Endothelial cell (in vitro differentiated cells): ENCODE results near the gene CFAP410. TPM values are rescaled to one million over a fixed set of nuclear protein-coding genes. Genes with fewer than 3 reads are reported as not detected.

Experiments
- DNase-seq: peaks from one replicate; pipeline ENCODE4 v3.0.0; 2021; ENCODE audit warnings: low spot score
- H3K27ac Mint-ChIP-seq: one replicate; pipeline ENCODE4 v1.8.0; 2021; ENCODE audit warnings: mixed read lengths, inconsistent platforms; ENCODE audit not compliant: unreplicated experiment
- H3K27me3 Mint-ChIP-seq: one replicate; pipeline ENCODE4 v1.8.0; 2021; ENCODE audit warnings: mild to moderate bottlenecking, moderate library complexity, mixed read lengths, inconsistent platforms; ENCODE audit not compliant: unreplicated experiment
- H3K36me3 Mint-ChIP-seq: one replicate; pipeline ENCODE4 v1.8.0; 2021; ENCODE audit warnings: mild to moderate bottlenecking, low read depth, mixed read lengths, inconsistent platforms; ENCODE audit not compliant: unreplicated experiment
- H3K4me1 Mint-ChIP-seq: one replicate; pipeline ENCODE4 v1.8.0; 2021; ENCODE audit warnings: mild to moderate bottlenecking, mixed read lengths, inconsistent platforms; ENCODE audit not compliant: unreplicated experiment
- H3K4me3 Mint-ChIP-seq: one replicate; pipeline ENCODE4 v1.8.0; 2021; ENCODE audit warnings: mild to moderate bottlenecking, mixed read lengths, inconsistent platforms; ENCODE audit not compliant: unreplicated experiment
- H3K9me3 Mint-ChIP-seq: one replicate; pipeline ENCODE4 v1.8.0; 2021; ENCODE audit warnings: mixed read lengths, inconsistent platforms; ENCODE audit not compliant: unreplicated experiment
- CTCF ChIP-seq: fragments of 200-600 bp; sonication (generic); IDR thresholded peaks from one replicate; pipeline ENCODE4 v1.5.0; 2021; ENCODE audit warnings: antibody characterized with exemption; ENCODE audit not compliant: unreplicated experiment
- total RNA-seq: library from RNA; stranded (reverse); fragmentation: NEBNext Ultra II Directional; extraction: Animal tissue kit (Norgen Biotek cat#: 25700); gene quantifications from one replicate; pipeline ENCODE4 v1.2.1, GENCODE V29; 2021; ENCODE audit not compliant: unreplicated experiment

CFAP410 gene
- total RNA-seq, 1 donor from 2014 or later: 12.2 TPM

- Mint-ChIP-seq H3K4me1 (peaks cover 5% of the 10 kb centered on the region), H3K36me3 (peaks cover 11% of the 10 kb centered on the region), H3K27me3 (peaks cover 30% of the 10 kb centered on the region), H3K27ac (peak overlapping the region; percentile 53), H3K4me3 (no peak overlapping the region), H3K9me3 (peaks cover 13% of the 10 kb centered on the region)
- no peak for TF ChIP-seq CTCF
- DNase-seq: no peak
Measured at GRCh38 chr21:44377922-44378645, 38.9 kb upstream of the CFAP410 start.

- Mint-ChIP-seq H3K9me3 (peaks cover 13% of the 10 kb centered on the region), H3K27ac (peak overlapping the region; percentile 53), H3K36me3 (peaks cover 11% of the 10 kb centered on the region), H3K4me1 (peaks cover 5% of the 10 kb centered on the region), H3K4me3 (no peak overlapping the region), H3K27me3 (peaks cover 26% of the 10 kb centered on the region)
- no peak for DNase-seq
- no peak for TF ChIP-seq CTCF
Measured at GRCh38 chr21:44377201-44377921, 38.2 kb upstream of the CFAP410 start.

- Mint-ChIP-seq H3K36me3 (peaks cover 11% of the 10 kb centered on the region), H3K27ac (no peak overlapping the region), H3K9me3 (peaks cover 8% of the 10 kb centered on the region), H3K4me1 (peaks cover 5% of the 10 kb centered on the region), H3K4me3 (no peak overlapping the region), H3K27me3 (peaks cover 26% of the 10 kb centered on the region)
- no peak for TF ChIP-seq CTCF
- no peak for DNase-seq
Measured at GRCh38 chr21:44376606-44377005, 37.4 kb upstream of the CFAP410 start.

GRCh38 chr21:44375761-44376241 is 36.6 kb upstream of the CFAP410 start:
- H3K9me3 Mint-ChIP-seq: peaks cover 8% of the 10 kb centered on the region
- no peak overlapping the region for H3K4me3 Mint-ChIP-seq
- DNase-seq: no peak
- peaks cover 28% of the 10 kb centered on the region for H3K27me3 Mint-ChIP-seq
- no peak overlapping the region for H3K27ac Mint-ChIP-seq
- no peak for TF ChIP-seq CTCF
- H3K4me1 Mint-ChIP-seq: peaks cover 5% of the 10 kb centered on the region
- peaks cover 11% of the 10 kb centered on the region for H3K36me3 Mint-ChIP-seq

- Mint-ChIP-seq H3K27ac (peak overlapping the region; percentile 32), H3K27me3 (peaks cover 28% of the 10 kb centered on the region), H3K9me3 (peaks cover 8% of the 10 kb centered on the region), H3K36me3 (peaks cover 11% of the 10 kb centered on the region), H3K4me1 (peaks cover 5% of the 10 kb centered on the region), H3K4me3 (no peak overlapping the region)
- TF ChIP-seq CTCF: no peak
- DNase-seq: no peak
Measured at GRCh38 chr21:44375281-44375651, 36.1 kb upstream of the CFAP410 start.
